Measurements from ENCODE around the gene VPREB3.

The VPREB3 gene

DNA sequence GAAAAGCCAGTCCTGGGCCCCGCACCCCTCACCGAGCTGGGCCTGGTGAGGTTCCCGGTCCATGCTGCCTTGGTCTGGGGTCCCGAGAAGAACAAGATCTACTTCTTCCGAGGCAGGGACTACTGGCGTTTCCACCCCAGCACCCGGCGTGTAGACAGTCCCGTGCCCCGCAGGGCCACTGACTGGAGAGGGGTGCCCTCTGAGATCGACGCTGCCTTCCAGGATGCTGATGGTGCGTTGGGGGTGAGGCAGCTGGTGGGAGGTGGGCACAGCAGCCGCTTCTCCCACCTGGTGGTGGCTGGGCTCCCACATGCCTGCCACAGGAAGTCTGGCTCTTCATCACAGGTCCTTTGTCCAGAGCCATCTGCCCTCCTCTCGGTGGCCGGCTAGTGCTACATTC is 28.0 kb upstream of the VPREB3 start:
- DNase-seq = no peak

DNA sequence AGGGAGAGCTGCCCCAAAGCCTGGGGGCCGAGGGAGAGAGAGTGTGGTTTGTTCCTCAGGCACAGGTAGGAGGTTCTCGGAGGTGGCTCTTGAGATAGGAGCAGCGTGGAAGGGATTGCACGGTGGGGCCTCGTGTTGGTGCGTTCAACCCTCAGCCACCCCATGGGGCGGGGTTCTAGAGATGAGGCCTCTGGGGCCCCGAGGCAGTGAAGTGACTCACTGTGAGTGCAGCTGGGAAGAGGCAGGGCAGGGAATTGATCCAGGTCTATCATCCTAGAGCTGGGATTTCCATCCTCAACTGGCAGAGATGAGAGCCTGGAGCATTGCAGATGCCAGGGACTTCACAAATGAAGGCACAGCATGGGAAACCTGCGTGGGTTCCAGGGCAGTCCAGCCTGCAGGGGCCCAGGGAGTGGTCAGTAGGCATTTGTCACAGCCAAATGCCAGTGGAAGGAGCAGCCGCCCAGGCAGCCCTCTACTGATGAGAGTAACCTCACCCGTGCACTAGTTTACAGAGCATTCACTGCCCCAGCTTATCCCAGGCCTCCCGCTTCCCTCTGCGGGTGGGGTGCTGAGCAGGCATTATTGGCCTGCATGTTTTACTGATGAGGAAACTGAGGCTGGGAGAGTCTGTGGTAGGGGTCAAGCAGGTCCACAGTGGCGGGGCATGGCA is 27.4 kb upstream of the VPREB3 start:
- peak; percentile 61 for DNase-seq

DNA sequence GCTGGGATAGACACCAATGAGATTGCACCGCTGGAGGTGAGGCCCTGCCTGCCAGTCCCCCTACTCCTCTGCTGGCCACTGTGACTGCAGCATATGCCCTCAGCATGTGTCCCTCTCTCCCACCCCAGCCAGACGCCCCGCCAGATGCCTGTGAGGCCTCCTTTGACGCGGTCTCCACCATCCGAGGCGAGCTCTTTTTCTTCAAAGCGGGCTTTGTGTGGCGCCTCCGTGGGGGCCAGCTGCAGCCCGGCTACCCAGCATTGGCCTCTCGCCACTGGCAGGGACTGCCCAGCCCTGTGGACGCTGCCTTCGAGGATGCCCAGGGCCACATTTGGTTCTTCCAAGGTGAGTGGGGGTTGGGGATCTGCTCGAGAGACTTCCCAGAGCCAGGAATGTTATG is 26.8 kb upstream of the VPREB3 start:
- DNase-seq = no peak

DNA sequence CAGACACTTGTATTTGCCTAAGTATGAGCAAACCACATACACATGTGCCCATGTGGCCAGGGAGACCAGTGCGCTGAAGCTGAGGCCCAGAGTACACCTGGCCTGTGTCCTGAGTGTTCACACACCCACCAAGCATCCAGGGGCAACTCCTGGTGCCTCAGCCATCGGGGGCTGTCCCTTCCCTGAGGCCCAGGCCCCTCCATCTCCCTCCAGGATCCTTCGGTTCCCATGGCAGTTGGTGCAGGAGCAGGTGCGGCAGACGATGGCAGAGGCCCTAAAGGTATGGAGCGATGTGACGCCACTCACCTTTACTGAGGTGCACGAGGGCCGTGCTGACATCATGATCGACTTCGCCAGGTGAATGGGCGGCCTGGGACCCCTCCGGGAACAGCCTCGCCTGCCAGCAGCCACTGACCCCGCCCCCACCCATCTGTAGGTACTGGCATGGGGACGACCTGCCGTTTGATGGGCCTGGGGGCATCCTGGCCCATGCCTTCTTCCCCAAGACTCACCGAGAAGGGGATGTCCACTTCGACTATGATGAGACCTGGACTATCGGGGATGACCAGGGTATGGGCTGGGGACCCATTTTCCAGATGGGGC is 26.0 kb upstream of the VPREB3 start:
- DNase-seq = no peak

DNA sequence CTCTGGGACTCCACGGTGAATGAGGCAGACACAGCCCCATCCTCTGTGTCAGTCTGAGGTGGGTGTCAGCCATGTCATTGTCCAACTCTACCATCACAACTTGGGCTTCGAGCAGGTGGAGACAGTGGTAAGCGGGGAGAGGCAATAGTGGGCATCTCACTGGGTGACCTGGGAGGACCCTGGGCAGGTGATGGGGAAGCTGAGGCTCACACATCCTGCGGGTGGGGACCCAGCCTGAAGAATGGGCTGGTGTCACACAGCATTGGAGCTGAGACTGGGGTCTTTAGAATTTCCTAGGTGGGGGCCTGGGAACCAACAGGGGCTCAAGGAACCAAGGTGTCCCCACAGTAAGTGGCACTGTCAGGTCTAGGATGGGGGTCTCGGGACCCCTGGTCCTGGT is 25.5 kb upstream of the VPREB3 start:
- no peak for DNase-seq

DNA sequence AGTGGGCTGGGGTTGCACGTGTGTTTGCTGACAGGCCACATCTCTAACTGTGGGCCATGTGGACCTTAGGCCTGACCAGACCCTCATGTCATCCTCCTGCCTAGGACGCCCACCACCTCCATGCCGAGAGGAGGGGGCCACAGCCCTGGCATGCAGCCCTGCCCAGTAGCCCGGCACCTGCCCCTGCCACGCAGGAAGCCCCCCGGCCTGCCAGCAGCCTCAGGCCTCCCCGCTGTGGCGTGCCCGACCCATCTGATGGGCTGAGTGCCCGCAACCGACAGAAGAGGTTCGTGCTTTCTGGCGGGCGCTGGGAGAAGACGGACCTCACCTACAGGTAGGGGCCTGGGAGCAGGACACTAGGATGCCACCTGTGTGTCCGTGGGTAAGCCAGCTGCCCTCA is 24.9 kb upstream of the VPREB3 start:
- no peak for DNase-seq

DNA sequence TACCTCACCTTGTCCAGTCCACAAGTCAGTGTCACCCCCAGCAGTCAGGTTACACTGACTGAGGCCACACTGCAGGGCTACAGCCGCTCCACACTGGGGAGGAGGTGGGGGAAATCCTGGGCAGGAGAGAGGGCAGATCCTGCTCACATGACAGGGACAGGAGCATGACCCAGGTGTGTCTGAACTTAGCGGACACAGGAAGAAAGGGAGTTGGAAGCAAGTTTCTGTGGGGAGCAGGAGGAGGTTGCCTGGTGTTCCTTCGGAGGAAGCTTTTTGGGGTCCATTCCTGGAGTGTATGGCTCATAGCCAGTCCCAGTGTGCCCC is 24.3 kb upstream of the VPREB3 start:
- no peak for DNase-seq

DNA sequence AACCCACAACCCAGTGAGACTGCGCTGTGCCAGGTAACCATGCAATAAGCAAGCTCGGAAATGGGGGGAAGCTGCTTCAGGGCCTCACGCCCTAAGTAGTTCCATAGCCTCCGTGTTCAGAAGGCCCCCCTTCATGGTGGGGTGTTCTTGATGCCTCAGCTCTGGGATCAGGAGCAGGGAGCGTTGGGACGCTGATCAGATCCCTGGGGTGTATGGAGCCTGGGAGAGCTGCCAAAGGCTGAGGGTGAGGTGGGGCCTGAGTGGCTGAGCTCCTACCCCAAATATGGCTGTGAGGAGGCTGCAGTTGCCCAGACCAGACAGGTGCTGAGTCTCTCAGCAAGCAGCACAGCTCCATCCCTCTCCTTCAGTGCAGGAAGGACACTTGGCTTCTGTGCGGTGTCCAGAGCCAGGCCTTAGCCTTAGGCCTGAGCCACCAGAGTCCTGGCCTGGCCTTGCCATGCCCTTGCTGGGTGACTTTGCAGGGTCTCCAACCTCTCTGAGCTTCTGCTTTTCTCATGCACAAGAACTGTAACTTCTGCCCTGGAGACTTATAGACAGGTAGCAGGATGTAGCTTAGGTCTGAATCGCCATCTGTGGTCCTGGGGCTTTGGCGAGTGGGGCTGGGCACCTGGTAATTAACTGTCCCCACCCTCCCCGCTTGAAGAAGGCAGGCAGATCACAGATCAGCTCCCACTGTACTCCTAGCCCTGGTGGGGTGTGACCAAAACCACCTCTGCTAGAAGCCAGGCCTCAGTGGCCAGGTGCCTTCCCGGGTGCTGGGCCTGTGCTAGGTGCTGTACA is 23.8 kb upstream of the VPREB3 start:
- DNase-seq = no peak

DNA sequence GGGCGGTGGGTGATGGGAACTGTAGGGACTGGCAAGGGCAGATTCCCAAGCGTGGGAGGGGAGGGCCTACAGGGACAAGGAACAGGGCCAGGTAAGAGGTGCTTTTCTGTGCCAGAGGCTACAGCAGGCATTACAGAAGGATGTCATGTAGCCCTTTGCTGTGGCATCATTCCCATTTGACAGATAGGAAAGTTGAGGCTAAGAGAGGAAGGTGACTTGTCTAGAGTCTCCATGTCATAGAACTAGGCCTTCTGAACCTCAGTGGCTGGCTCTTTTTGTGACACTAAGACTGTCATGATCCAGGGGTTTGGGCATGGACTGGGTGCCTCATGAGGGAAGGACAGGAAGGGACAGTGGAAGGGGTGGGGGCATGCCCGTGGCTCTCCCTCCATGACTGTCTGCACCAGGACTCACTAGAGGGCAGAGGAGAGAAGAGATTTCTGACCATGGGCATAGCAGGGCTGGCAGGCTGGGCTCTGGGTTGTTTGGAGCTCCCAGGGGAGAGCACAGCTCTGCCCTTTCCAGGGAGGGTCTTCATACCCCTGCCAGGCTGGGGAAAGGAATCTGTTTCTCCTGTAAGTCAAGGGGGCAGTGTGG is 21.7 kb upstream of the VPREB3 start:
- no peak for DNase-seq

DNA sequence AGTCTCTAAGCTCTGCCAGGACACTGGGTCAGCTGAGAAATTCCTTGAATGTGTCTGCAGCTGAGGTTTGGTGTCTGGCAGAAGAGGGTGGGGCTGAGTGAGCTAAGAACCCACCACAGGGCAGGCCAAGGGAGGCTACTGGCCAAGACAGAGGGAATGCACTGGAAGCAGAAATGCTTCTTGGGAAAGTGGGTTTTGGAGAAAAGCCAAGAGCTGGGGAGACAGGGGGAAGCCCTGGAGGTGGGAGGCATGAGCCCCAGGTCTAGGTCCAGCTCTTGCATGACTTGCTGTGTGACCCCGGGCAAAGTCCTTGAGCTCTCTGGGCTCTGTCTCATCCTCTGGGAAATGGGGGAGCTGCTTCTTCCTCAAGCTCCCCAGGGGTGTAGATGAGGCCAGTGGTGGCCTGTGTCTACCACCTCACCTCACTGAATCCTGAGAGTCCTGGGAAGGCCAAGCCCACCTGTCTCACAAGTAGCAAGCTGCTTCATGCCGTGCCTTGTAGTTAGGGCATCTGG is 20.8 kb upstream of the VPREB3 start:
- DNase-seq = peak; percentile 56

DNA sequence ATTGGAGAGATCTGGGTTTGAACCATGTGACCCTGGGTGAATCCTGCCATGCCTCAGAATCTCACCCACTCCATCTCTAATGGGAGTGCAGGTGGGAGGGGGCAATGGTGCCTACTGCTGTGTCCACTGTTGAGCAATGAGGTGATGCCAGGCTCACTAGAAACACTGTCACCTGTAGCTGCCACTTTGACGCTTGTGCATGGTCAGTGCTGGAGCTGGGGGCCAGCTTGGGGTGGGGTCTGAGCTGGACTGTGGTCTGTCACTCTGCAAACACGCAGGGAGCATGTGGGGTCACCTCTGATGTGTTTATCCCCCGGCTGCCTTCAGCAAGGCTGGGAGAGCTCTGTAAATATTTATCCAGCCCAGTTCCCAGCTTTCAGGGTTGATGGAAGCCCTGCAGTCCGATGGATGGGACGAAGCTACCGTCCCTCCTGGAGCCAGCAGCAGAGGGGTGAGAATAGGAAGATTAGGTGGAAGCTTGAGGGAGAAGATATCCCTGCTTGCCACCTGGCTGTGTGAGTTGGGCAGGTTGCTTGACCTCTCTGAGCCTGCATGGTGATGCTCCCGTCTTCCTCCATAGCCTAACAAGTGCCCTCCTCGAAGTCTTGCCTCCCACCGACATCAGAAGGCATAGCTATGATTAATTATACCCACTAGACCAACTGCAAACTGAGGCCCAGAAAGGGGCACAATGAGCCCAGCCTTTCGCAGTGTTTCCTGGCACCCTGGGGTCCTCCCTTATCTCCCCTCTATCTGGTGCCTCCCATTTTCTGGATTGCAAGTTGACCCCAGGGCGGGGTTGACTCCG is 20.1 kb upstream of the VPREB3 start:
- no peak for DNase-seq

DNA sequence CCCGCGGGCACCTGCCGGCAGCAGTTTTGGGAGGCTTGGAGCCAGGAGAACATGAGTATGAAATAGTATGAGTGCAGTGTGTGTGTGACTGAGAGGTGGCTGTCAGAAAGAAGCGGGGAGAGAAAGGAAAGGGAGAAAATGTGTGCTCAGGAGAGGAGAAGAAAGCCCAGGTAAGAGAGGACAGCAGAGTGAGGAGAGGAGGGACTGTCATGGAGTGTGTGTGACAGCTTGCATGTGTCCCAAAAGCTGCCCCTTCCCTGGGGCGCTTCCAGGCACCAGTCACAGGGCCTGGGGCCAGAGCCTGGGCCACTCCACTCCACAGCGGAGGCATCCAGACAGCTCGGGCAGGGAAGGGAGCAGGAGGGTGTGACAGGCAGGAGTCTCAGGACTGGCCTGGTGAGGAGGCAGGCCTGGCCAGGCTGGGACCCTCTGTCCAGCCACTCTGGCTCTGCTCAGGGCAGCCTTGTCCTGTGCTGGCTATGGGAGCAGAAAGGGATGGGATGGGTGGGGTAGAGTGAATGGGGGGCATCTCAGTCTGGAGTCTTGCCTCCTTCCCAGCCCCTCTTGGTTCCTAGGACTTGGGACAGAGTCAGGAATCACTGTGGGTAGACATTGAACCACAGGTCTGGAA is 19.4 kb upstream of the VPREB3 start:
- no peak for DNase-seq

DNA sequence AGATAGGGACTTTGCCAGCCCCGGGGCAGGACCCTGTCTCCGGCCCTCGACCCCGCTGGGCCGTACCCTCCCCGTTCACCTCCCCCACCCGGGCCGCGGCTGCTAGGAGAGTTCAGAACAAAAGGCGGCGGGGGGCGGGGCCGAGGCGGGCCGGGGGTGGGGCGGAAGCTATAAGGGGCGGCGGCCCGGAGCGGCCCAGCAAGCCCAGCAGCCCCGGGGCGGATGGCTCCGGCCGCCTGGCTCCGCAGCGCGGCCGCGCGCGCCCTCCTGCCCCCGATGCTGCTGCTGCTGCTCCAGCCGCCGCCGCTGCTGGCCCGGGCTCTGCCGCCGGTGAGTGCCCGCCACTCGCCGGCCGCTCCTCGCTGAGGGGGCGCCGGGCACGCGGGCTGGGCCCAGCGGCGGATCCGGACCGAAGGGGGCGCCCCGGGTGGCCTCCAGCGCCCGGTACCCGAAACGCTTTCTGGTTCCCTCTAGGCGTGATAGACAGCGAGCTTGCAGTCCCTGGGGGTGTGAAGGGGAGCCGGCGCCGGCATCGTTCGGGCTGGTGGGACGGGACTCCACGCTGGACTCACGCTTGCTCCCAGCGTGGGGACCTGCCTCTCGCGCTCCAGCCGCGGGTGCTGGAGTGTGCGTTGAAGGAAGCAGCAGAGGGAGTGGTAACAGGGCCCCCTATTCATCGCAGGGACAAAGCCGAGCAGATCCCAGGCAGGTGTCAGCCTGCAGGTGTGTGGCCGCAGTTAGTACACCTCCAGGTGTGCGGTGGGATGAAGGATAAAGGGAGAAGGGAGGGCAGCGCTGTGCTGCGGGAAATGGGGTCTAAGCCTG is 18.6 kb upstream of the VPREB3 start, which contains the start of gene MMP11:
TSS of gene MMP11 (plus strand) at position 201 of the 825 bp plus-strand sequence. CDS start at position 223, 22 bp downstream.
- peak; percentile 36 for DNase-seq

DNA sequence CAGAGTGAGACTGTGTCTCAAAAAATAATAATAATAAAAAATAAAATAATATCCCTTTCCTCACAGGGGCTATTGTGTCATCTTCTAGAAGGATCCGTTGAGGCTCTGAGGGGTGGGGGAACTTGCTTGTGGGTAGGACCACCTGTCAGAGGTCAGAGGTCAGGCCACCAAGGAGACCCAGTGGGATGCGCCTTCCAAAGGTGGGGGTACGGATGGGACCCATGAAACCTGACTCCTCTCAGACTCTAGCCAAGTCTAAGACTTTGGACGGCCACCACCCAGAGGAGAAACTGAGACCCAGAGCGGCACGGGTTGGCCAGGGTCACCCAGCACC is 18.1 kb upstream of the VPREB3 start:
- DNase-seq = no peak

DNA sequence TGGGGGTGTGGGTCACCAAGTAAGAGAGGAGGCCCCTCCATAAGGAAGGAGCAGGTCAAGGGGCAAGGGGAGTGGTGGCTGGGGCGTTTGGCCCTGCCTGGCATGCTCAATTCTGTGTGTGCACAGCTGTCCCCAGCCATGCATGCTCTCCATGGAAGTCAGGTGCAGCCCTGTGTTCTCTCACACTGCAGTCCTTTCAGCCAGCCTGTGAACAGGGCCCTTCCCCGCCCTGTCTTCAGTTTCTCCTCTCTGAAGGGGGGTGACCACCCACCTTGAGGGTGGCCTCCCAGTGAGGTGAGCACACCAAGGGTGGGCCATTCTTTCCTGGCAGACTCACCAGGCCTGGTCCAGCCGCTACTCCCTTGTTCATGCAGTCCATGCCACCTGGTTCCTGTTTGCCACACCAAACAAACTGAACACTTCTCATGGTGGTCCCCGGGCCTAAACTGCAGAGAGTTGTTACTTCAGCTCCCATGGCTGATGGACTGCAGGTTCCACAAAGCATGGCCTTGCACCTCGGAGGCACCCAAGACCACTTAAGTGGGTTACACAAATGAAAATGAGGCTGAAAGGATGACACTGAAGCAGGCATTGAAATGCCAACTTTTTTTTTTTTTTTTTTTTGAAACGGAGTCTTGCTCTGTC is 15.2 kb upstream of the VPREB3 start:
- no peak for DNase-seq

DNA sequence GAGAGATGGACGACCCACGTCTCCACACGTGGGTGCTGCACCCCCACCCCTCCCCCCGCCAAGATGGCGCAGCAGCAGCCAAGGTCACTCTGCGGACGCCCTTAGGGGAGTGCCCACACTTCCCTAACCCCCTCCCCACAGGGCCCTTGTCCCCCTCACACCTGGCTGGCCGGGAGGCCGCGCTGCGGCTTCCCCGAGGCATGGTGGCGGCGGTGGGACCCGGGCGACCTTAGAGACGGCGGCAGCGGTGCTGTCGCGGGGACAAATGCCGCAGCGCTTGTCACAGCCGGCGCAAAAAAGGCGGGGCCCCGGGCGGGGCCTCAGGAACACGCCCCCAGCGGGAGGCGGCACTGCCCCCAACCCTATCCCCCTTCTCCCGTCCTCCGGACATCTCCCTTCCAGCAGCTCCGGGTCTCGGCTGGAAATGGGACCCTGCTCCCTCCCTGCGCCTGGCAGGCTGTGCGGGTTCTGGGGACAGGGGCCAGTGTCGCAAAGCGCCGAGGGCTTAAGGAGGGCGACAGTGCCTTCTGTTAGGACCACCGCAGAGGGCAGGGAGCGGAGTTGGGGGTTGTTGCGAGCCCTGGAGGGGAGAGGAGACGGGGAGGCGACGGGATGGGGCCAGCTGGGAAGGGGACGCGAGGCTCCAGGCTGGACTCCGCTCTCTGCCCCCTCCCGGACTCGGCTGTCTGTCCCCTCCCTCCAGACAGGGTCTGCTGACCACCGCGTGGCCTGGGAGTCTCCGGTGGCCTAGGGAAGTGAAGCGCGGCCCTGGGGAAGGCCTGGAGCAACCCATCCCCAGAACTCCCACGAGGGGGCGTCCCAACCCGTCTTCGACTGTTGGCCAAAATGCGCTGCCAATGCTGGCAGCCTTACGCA is 13.7 kb upstream of the VPREB3 start, which contains the start of gene CHCHD10:
TSS of gene CHCHD10 (minus strand) at position 300 of the 876 bp plus-strand sequence. CDS start at position 202, 98 bp downstream.
- peak; percentile 69 for DNase-seq

DNA sequence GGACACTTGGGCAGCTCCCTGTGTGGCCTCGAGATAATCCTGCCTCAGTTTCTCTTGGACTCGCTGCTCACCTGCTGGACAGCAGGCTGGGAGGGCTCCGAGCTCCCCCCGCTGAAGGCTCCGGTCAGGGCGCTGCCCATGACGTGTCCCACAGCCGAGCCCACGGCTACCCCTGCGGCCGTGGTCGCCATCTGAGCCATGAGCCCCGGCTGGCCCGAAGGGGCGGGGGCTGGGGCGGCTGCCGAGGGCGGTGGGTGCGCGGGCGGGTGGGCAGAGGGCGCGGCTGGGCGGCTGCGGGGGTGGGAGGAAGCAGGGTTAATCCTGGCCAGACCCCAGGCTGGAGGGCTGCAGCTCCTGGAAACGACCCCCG is 13.1 kb upstream of the VPREB3 start:
- no peak for DNase-seq

DNA sequence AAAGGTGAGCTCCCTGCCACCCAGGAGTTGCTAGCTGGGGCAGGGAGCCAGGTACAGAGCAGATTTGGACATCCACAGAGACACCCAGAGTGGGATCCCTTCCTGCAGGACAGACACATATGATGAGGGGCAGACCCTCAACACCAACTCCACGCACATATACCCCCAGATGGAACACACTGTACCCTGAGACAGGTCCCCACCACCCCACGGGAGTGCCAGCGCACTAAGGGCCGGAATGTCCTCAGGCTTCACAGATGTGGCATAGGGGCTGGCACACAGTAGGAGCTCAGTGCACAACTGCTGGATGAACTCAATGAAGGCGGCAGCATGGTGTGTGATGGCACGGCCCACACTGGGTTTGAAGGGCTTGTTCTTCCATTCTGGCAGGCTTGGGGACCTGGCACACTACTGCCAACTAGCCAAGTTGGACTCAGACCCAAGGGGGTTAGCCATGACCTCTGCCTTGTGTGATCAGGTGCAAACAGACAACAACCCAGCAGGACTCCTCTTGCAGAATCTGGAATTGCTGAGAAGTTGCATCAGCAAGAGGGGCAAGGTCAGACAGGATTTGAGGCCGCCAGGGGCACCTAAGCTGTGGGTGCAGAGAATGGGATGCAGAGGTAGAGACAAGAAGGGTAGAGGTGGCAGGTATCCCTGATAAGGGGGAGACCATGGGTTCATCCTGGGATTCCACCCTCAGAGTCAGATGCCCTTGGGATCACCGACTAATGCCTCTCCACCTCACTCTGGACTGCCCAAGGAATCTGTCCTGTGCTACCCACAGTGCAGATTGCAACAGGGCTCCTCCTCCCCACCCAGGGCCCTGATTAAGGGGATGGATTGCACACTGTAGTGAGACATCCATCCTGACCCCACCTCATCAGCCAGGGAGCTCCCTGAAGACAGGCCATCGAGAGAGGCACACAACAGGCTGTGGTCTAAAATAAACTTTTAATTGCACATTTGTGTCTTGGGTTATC is 11.0 kb upstream of the VPREB3 start:
- no peak for DNase-seq

All from fibroblast of upper back skin (primary cell).